ENCODE measurements around the gene SMDT1. TPM values are rescaled to one million over a fixed set of nuclear protein-coding genes. Genes with fewer than 3 reads are reported as not detected.

The SMDT1 gene
- total and polyA plus RNA-seq, 9 of the 15 experiments (the other 6 are each of a cell fraction or from before 2014, with no cell fraction given), result 7.9 to 65.2 (median 14.3) TPM

DNA sequence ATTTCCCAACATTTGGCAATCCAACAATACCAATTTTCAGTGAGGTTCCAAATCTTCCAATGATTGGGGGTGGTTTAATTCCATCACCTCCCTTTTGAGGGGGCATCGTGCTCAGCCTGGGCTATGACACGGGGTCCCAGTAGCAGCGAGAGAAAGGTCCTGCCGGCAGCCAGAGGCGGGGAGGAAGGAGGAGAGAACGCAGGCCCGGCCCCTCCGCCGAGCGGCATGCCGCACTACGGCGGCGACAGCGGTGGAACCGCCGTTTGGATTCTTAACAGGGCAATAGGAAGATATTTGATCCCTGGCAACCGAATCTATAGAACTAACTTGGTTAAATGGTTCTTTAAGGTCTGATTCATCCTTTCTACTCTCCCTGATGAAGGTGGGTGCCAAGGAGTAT, 29.3 kb downstream of the SMDT1 start:
- no peak overlapping the region for H3K27ac ChIP-seq (ENCODE audit: extremely low read depth, low read depth, low read length)
- no peak overlapping the region for H2AFZ ChIP-seq (ENCODE audit: low read depth, low read length)
- ChIA-PET POLR2A (no interaction called here), CTCF (ENCODE audit: low intra/inter-chr PET ratio) (no interaction called here)
- ATAC-seq, result no peak
- no peak for TF ChIP-seq ZNF584 (CRISPR knock-in tag; IDR thresholded peaks at IDR 0.05; ENCODE audit: low read depth)
- TF ChIP-seq POLR2G (IDR thresholded peaks at IDR 0.05; ENCODE audit: low read depth, low read length), result no peak
- TF ChIP-seq ZNF586 (CRISPR knock-in tag; conservative IDR thresholded peaks at IDR 0.05), result no peak
- no peak for TF ChIP-seq RBFOX2 (IDR thresholded peaks at IDR 0.05; ENCODE audit: low read depth, low read length)
- no peak for TF ChIP-seq MED1 (CRISPR knock-in tag; IDR thresholded peaks at IDR 0.05; ENCODE audit: borderline replicate concordance)
- no peak for TF ChIP-seq TCFL5 (CRISPR knock-in tag; conservative IDR thresholded peaks at IDR 0.05)
- no peak for TF ChIP-seq SP1 (CRISPR knock-in tag; IDR thresholded peaks at IDR 0.05)
- TF ChIP-seq HMGN3 (IDR thresholded peaks at IDR 0.05; ENCODE audit: borderline replicate concordance, extremely low read depth, insufficient read length, low read depth, low read length), result no peak
- no peak for TF ChIP-seq FOXJ3 (CRISPR knock-in tag; IDR thresholded peaks at IDR 0.05)
- no peak for TF ChIP-seq PHTF2 (CRISPR knock-in tag; IDR thresholded peaks at IDR 0.05)
- TF ChIP-seq, protein P1, sequence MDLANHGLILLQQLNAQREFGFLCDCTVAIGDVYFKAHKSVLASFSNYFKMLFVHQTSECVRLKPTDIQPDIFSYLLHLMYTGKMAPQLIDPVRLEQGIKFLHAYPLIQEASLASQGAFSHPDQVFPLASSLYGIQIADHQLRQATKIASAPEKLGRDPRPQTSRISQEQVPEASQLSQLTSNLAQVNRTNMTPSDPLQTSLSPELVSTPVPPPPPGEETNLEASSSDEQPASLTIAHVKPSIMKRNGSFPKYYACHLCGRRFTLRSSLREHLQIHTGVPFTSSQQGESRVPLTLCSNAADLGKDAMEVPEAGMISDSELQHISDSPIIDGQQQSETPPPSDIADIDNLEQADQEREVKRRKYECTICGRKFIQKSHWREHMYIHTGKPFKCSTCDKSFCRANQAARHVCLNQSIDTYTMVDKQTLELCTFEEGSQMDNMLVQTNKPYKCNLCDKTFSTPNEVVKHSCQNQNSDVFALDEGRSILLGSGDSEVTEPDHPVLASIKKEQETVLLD (IDR thresholded peaks at IDR 0.05), result no peak
- TF ChIP-seq, protein P2, sequence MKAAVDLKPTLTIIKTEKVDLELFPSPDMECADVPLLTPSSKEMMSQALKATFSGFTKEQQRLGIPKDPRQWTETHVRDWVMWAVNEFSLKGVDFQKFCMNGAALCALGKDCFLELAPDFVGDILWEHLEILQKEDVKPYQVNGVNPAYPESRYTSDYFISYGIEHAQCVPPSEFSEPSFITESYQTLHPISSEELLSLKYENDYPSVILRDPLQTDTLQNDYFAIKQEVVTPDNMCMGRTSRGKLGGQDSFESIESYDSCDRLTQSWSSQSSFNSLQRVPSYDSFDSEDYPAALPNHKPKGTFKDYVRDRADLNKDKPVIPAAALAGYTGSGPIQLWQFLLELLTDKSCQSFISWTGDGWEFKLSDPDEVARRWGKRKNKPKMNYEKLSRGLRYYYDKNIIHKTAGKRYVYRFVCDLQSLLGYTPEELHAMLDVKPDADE (conservative IDR thresholded peaks at IDR 0.05; ENCODE audit: control insufficient read depth, low read depth, low read length), result no peak
- no peak for TF ChIP-seq PHF21A (IDR thresholded peaks at IDR 0.05; ENCODE audit: borderline replicate concordance, low read depth)
- TF ChIP-seq BHLHE40 (IDR thresholded peaks at IDR 0.05; ENCODE audit: low read length), result no peak
- no peak for TF ChIP-seq ZC3H11A (IDR thresholded peaks at IDR 0.05; ENCODE audit: low read depth, low read length)
- no peak for TF ChIP-seq POLR3A (IDR thresholded peaks at IDR 0.05; ENCODE audit: borderline replicate concordance, extremely low read depth, insufficient read depth, insufficient read length)
- TF ChIP-seq TBL1XR1 (IDR thresholded peaks at IDR 0.05; ENCODE audit: low read length in 2 of 2), result no peak
- no peak overlapping the region for H3K4me2 ChIP-seq (ENCODE audit: insufficient read depth, low read length)
- intact Hi-C loops (cut with micrococcal nuclease), result no loop called here
- 23% methylated on average over 3 of the region's 18 CpGs for WGBS (ENCODE audit: insufficient coverage, low coverage, missing lambda C conversion rate)
- in situ Hi-C loops (cut with MboI), result no loop called here
- no peaks in the 10 kb centered on the region for H3K4me1 ChIP-seq (replicated peaks in 1 of 2; ENCODE audit: control insufficient read depth in 2 of 2, insufficient read depth in 2 of 2, low read length in 2 of 2)
- H3K27me3 ChIP-seq (ENCODE audit: control insufficient read depth in 2 of 2, insufficient read depth in 2 of 2, low read length in 2 of 2), result no peaks in the 10 kb centered on the region
- no peaks in the 10 kb centered on the region for H3K9me3 ChIP-seq (replicated peaks; ENCODE audit: control insufficient read depth, insufficient read depth, low read depth, low read length)
- no peaks in the 10 kb centered on the region for H4K20me1 ChIP-seq (replicated peaks; ENCODE audit: control insufficient read depth, insufficient read depth, low read length)
- no peak for FAIRE-seq
- H3K9me1 ChIP-seq (ENCODE audit: control insufficient read depth, insufficient read depth, low read length), result no peaks in the 10 kb centered on the region
- no peak overlapping the region for H3K4me3 ChIP-seq
- H3K36me3 ChIP-seq (ENCODE audit: control insufficient read depth, insufficient read depth, low read length), result no peaks in the 10 kb centered on the region
- no peak overlapping the region for H3K9ac ChIP-seq (ENCODE audit: insufficient read depth in 1 of 2, low read depth in 2 of 2, low read length in 2 of 2)
- no peak for DNase-seq (ENCODE audit: extremely low read depth in 1 of 4, low spot score in 3 of 4)
- H3K79me2 ChIP-seq (ENCODE audit: control insufficient read depth, insufficient read depth, low read length), result no peaks in the 10 kb centered on the region
- BruUV-seq (replicated peaks), result no TSS peak

Measured in K562 (cell line).